Fibroblast of skin of abdomen (primary cell): Measurements from ENCODE around the gene TBCB. TPM values are rescaled to one million over a fixed set of nuclear protein-coding genes. Genes with fewer than 3 reads are reported as not detected.
"Not testable (repeated sequence)": the region's sequence is repeated elsewhere in the genome, so short reads cannot be mapped to it uniquely, and the experiment has no call there.

Experiments used
- DNase-seq: peaks from one replicate; pipeline ENCODE4 v3.0.0-alpha.2; 2013
- polyA plus RNA-seq, 2 experiments: library from polyadenylated mRNA; unstranded; fragments of 120-200 nt; gene quantifications; one replicate each; pipeline ENCODE4 v1.2.1, GENCODE V29; 2013; ENCODE audit not compliant: insufficient read length in 2 of 2

The TBCB gene, protein sequence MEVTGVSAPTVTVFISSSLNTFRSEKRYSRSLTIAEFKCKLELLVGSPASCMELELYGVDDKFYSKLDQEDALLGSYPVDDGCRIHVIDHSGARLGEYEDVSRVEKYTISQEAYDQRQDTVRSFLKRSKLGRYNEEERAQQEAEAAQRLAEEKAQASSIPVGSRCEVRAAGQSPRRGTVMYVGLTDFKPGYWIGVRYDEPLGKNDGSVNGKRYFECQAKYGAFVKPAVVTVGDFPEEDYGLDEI
- polyA plus RNA-seq (2013, experiment 1 of 2; ENCODE audit: insufficient read length), result 171 TPM
- polyA plus RNA-seq (2013, experiment 2 of 2; ENCODE audit: insufficient read length), result 186 TPM

- DNase-seq, result no peak
These were observed at the start of gene TBCB for GRCh38 chr19:36115453-36116343. TSS of gene TBCB (plus strand) at chr19:36115468. CDS start at chr19:36115561, 93 bp downstream.

DNA sequence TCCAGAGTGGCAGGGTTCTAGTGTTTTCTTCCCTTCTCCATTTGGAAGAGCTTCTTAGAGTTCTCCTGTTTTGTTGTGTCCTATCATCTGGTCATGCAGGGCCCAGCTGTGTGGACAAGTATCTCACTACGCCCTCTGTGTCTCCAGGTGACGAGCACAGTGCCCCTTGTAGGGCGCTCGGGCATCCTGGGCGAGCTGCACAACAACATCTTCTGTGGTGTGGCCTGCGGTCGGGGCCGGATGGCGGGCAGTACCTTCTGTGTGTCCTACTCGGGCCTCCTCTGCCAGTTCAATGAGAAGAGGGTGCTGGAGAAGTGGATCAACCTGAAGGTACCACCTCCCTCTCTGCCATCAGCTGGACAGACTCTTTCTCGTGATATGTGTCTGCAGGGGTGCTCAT lies 47.6 kb upstream of the TBCB start:
- DNase-seq, result no peak

- DNase-seq, result not testable (repeated sequence)
These were observed 46.3 kb upstream of the TBCB start for GRCh38 chr19:36068810-36069499.

DNA sequence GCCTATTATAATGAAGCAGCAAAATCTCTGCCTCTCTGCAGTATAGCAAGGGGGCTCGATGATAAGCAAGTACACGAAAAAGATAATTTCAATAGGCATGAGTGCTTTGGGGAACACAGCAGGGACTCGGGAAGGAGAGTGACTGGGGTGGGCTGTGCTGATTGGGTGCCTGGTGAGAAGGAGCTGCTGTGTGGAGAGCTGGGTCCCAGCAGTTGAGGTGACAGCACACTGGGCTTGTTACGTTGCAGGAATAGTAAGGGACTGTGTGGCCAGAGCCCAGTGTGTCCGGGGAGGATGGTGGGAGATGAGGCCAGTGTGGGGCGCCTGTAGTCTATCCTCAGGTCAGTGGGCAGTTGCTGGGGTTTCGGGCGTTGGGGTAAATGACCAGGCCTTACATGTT lies 43.2 kb upstream of the TBCB start:
- no peak for DNase-seq

GRCh38 chr19:36073121-36073876 lies 42.0 kb upstream of the TBCB start:
- no peak for DNase-seq

GRCh38 chr19:36079389-36079945 lies 35.8 kb upstream of the TBCB start:
- DNase-seq, result no peak

DNA sequence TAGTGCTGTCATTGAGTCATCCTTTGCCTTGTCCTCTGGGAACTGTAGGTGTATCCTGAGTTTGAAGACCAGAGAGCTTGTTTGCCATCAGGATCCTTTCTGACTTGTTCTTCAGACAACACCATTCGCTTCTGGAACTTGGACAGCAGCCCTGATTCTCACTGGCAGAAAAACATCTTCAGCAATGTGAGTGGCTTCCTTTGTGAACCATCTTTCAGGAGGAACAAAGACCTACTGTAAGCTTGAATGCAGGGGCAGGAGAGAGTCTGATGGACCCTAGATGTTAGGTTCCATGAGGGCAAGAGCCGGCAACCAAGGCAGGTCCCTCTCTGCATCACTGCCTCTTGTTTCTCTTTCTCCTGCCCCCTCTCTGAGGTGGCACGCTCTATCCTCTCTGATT lies 33.9 kb upstream of the TBCB start:
- DNase-seq, result no peak

GRCh38 chr19:36081894-36082293 lies 33.4 kb upstream of the TBCB start:
- DNase-seq, result no peak

DNA sequence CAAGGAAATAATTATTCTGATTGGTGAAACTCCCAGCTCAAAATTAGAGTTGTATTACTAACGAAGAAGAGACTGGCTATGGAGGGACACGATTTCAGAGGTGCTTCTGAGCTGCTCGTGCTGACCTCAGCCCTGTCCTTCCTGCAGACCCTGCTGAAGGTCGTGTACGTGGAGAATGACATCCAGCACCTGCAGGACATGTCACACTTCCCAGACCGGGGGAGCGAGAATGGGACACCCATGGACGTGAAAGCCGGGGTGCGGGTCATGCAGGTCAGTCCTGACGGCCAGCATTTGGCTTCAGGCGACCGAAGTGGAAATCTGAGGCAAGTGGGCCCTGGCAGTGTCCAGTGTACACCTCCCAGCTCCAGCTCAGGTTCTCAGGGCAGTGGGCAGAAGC lies 32.4 kb upstream of the TBCB start:
- no peak for DNase-seq

DNA sequence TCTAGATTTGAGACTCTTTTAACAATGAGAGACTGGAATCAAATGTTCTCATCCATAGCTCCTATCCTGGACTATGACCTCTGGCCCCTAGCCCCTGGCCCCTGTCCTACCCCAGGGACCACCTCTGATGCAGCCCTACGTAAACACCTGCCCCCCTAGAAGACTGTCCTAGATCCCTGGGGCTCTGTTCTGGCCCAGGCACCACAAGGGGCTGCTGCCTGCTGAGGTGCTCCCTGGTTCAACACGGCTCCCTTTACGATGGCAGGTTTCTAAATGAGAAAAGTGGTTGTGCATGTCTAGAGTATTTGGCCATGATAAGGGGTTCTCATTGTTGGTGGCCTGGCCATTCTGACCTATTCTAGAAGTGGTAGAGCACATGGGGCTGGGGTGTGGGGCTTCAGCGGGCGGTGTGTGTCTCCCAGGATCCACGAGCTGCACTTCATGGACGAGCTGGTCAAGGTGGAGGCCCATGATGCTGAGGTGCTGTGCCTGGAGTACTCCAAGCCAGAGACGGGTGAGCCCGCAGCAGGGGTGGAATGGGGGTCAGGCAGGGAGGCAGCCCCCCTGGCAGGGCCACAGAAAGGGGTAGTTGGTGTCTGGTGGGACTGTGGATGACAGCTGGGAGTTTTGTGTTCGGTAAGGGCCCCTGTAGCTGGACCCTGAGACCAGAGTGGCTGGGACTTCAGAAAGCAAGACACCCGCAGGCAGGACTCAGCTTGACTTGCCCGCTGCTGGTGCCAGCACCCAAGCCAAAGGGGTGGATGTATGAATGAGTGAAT lies 30.8 kb upstream of the TBCB start:
- DNase-seq, result no peak

DNA sequence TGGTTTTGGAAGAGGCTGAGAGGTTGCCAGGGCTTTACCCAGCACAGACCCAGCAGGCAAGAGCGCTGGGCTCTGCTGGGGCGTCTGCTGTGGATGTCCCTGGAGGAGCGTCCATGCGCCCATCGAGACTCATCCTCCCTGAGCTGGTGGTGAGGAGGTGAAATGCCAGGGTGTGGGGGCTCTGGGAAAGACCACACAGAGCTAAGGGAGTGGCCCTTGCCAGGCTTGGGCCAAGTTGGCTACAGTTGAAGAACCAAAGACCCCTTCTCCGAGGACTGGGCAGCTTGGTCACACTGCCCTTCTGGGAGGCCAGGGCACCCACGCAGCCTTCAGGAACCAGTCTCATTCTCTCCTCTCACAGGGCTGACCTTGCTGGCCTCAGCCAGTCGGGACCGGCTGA lies 28.9 kb upstream of the TBCB start:
- DNase-seq, result no peak

DNA sequence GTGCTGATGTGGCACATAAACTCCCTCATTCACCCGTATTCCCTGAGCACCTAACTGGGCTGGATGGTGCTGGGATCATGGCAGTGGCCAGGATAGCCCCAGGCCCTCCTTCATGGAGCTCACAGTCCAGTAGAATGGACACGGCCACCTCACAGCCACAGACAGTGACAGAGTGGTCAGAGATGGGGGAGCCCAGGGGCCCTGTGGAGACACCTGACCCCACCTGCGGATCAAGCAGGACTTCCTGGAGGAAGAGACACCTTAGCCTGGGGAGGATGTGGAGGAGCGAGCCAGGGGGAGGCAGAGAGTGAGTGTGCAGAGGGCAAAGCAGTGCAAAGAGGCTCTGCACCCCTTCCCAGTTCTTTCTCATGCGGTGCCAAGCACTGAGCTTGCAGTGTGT lies 25.4 kb upstream of the TBCB start:
- no peak for DNase-seq

DNA sequence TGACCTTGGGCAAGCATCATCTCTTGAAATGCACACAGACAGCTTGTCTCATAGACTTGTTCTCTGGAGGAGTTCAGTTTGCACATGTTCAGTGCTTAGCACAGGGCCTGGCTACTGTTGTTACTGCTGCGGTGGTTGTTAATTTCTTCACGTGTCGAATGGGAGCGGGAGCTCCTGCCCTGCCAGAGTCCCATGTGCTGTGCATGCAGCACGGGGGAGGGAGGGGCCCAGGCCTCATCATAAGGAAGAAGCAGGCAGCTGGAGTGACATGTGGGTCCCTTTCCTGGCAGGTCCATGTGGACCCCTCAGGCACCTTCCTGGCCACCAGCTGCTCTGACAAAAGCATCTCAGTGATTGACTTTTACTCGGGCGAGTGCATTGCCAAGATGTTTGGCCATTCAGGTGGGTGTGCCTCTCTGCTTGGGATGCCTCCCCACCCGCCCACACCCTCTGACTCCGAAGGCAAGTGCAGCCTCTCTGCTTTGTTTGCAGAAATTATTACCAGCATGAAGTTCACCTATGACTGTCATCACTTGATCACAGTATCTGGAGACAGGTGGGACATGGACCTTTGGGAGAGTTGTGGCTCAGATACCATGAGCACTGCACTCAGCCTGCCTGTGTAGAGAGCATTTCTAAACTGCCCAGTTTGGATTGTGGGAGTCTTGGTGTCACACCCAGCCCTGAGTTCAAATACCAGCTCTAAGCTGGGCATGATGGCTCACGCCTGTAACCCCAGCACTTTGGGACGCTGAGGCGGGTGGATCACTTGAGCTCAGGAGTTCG lies 24.2 kb upstream of the TBCB start:
- no peak for DNase-seq

- no peak for DNase-seq
These were observed 22.7 kb upstream of the TBCB start for GRCh38 chr19:36092566-36092965.

GRCh38 chr19:36093146-36093662 lies 22.1 kb upstream of the TBCB start:
- no peak for DNase-seq

- DNase-seq, result no peak
These were observed 21.6 kb upstream of the TBCB start for GRCh38 chr19:36093687-36094086.

DNA sequence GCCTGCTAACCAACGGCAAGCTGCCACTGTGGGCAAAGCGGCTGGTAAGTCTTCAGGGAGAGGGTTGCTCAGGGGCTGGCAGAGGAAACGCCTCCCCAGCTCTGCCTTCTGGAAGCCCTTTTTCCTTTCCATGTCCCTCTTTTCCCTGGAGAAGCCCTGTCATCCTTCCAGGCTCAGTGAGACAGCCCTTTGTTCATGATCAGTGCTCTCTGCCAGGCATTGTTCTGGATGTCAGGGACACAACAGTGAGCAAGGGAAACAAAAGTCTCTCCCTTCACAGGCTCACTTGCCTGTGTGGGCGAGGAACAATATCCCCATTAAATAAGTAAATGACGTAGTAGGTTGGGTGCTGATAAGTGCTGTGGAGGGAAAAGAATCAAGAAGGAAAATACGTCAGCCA lies 18.2 kb upstream of the TBCB start:
- no peak for DNase-seq

DNA sequence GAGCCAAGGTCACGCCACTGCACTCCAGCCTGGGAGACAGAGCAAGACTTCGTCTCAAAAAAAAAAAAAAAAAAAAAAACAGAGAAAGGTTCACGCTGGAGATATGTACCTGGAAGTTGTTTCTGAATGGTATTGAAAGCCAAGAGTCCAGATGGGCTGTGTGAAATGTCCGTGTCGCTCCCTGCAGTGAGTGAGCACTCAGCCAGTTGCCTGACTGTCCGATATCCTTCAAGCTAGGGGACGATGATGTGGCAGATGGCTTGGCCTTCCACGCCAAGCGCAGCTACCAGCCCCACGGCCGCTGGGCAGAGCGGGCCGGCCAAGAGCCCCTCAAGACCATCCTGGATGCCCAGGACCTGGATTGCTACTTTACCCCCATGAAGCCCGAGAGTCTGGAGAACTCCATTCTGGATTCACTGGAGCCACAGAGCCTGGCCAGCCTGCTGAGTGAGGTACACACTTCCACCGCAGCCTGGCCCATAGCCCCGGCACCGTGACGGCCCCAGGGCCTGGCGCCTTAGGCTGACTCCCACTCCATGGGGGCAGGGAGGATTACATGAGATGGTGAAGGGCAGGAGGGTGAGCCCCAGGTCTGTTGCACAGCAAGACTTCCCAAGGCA lies 16.0 kb upstream of the TBCB start:
- no peak for DNase-seq

GRCh38 chr19:36100476-36100875 lies 14.8 kb upstream of the TBCB start:
- DNase-seq, result no peak
